Hepatocyte (in vitro differentiated cells): ENCODE data around the gene HSPA5.

Experiments used
- CTCF ChIP-seq: fragments of 200-600 bp; sonication (generic); IDR thresholded peaks from 2 replicates; pipeline ENCODE4 v1.5.1; 2016; ENCODE audit warnings: antibody characterized with exemption, mild to moderate bottlenecking; ENCODE audit not compliant: poor library complexity
- EZH2 ChIP-seq: fragments of 200-600 bp; sonication (generic); IDR thresholded peaks from 2 replicates; pipeline ENCODE4 v1.6.1; 2016; ENCODE audit warnings: antibody characterized with exemption, mild to moderate bottlenecking, borderline replicate concordance
- EZH2phosphoT487 ChIP-seq: fragments of 200-600 bp; sonication (generic); IDR thresholded peaks from one replicate; pipeline ENCODE4 v1.6.1; 2018; ENCODE audit warnings: antibody characterized with exemption, mild to moderate bottlenecking, low read depth, moderate library complexity; ENCODE audit not compliant: unreplicated experiment, severe bottlenecking

GRCh38 chr9:125235804-125236519, 5.2 kb downstream of the HSPA5 start:
- TF ChIP-seq CTCF (no peak), EZH2 (no peak), EZH2phosphoT487 (no peak)
